SU-DHL-6 (cell line): ENCODE data around the gene STIMATE.

ENCODE experiments used
- H2AFZ ChIP-seq: fragments of 200-600 bp; sonication (generic); 2 replicates; pipeline ENCODE4 v1.6.1; 2014; ENCODE audit warnings: low read depth, mild to moderate bottlenecking, moderate library complexity, mixed read lengths, antibody characterized with exemption, low read length; ENCODE audit not compliant: severe bottlenecking
- H3F3A ChIP-seq: fragments of 200-600 bp; shearing (Covaris generic); 2 replicates; pipeline ENCODE4 v1.6.0; 2016; ENCODE audit warnings: antibody characterized with exemption, mild to moderate bottlenecking; ENCODE audit not compliant: insufficient read depth
- H3K27ac ChIP-seq: fragments of 200-600 bp; sonication (generic); 2 replicates; pipeline ENCODE4 v1.5.1; 2016; ENCODE audit warnings: low read depth, mild to moderate bottlenecking, low read length, moderate library complexity, mixed read lengths
- H3K27me3 ChIP-seq: fragments of 200-600 bp; sonication (generic), shearing (Covaris generic); 2 replicates; pipeline ENCODE4 v1.6.0; 2014; ENCODE audit warnings: mild to moderate bottlenecking, low read length
- H3K36me3 ChIP-seq: fragments of 200-600 bp; sonication (generic); 2 replicates; pipeline ENCODE4 v1.6.1; 2014; ENCODE audit warnings: mild to moderate bottlenecking, low read length, mixed read lengths
- H3K4me2 ChIP-seq: fragments of 300-600, 200-600 bp; shearing (Covaris generic), sonication (generic); 2 replicates; pipeline ENCODE4 v1.6.0; 2014; ENCODE audit warnings: low read length, low read depth, mild to moderate bottlenecking; ENCODE audit not compliant: poor library complexity, severe bottlenecking
- H3K4me3 ChIP-seq: fragments of 200-600 bp; sonication (generic); 2 replicates; pipeline ENCODE4 v1.5.1; 2014; ENCODE audit warnings: antibody characterized with exemption, low read length, mild to moderate bottlenecking, mixed read lengths; ENCODE audit not compliant: insufficient read depth, poor library complexity, severe bottlenecking
- H3K79me2 ChIP-seq: fragments of 200-600 bp; sonication (generic); 2 replicates; pipeline ENCODE4 v1.6.1; 2014; ENCODE audit warnings: mild to moderate bottlenecking, low read length, moderate library complexity; ENCODE audit not compliant: insufficient read depth
- H3K9ac ChIP-seq: fragments of 200-600 bp; sonication (generic); 2 replicates; pipeline ENCODE4 v1.7.0; 2014; ENCODE audit warnings: mild to moderate bottlenecking, low read length
- H3K9me2 ChIP-seq: fragments of 200-600 bp; sonication (generic); replicated peaks from 2 replicates; pipeline ENCODE4 v1.6.1; 2014; ENCODE audit warnings: low read length; ENCODE audit not compliant: insufficient read depth
- H3K9me3 ChIP-seq: fragments of 200-600 bp; sonication (generic); 2 replicates; pipeline ENCODE4 v1.6.1; 2014; ENCODE audit warnings: low read length, mixed read lengths; ENCODE audit not compliant: insufficient read depth
- H4K20me1 ChIP-seq: fragments of 200-600 bp; sonication (generic); 2 replicates; pipeline ENCODE4 v1.6.1; 2014; ENCODE audit warnings: low read depth, mild to moderate bottlenecking, antibody characterized with exemption, low read length, moderate library complexity, mixed read lengths
- EZH2phosphoT487 ChIP-seq: fragments of 200-600 bp; sonication (generic), shearing (Covaris generic); conservative IDR thresholded peaks from 2 replicates; pipeline ENCODE4 v1.6.1; 2018; ENCODE audit warnings: mild to moderate bottlenecking, antibody characterized with exemption, low read length, moderate library complexity, mixed read lengths
- TF ChIP-seq, protein P1 (sequence below): fragments of 200-600 bp; sonication (generic); IDR thresholded peaks from one replicate; pipeline ENCODE4 v1.5.1; 2017; ENCODE audit warnings: antibody characterized with exemption, mild to moderate bottlenecking, low read length, moderate library complexity; ENCODE audit not compliant: insufficient read depth, poor library complexity, severe bottlenecking

Gene STIMATE

DNA sequence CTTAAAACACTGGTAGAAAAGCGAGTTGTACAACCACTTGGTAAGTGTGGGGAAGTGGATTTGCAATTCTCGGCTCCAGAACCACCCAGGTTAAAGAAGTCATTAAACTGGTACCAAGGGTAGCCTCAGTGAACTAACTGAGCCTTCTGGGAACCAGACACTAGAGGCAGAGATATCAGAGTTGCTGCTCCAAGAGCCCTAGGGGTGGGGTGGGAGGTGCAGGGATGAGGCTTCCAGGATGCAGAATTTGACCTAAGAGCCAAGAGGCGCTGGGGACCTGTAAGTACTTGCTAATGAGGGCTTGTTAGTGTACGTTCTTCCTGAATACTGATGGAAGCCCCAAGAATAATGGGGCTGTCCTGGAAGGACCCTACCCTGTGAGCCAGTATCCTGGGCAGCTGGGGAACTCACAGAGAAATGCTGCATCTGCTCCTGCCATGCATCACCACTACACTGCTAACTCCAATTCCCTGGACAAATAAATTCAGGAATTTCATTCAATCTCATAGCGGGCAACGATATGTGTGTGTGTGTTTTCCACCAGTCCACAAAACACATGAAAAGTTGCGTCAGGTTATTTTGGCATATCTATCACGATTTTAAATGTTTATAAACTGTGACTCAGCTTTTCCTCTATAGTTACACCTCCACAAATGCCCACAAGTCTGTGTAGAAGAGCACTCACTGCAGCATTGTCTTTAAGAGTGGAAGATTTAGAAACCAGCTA, 23.8 kb downstream of the STIMATE start:
- no peaks in the 10 kb centered on the region for H3K79me2 ChIP-seq
- H3K36me3 ChIP-seq, result no peaks in the 10 kb centered on the region
- no peaks in the 10 kb centered on the region for H3K9me2 ChIP-seq
- H4K20me1 ChIP-seq, result no peaks in the 10 kb centered on the region
- H3K9ac ChIP-seq, result no peak overlapping the region
- no peaks in the 10 kb centered on the region for H3K9me3 ChIP-seq
- no peaks in the 10 kb centered on the region for H3K27me3 ChIP-seq
- no peak overlapping the region for H3K4me2 ChIP-seq
- no peak overlapping the region for H3K4me3 ChIP-seq
- H2AFZ ChIP-seq, result no peak overlapping the region
- H3F3A ChIP-seq, result no peaks in the 10 kb centered on the region
- no peak overlapping the region for H3K27ac ChIP-seq
- TF ChIP-seq, protein P1, sequence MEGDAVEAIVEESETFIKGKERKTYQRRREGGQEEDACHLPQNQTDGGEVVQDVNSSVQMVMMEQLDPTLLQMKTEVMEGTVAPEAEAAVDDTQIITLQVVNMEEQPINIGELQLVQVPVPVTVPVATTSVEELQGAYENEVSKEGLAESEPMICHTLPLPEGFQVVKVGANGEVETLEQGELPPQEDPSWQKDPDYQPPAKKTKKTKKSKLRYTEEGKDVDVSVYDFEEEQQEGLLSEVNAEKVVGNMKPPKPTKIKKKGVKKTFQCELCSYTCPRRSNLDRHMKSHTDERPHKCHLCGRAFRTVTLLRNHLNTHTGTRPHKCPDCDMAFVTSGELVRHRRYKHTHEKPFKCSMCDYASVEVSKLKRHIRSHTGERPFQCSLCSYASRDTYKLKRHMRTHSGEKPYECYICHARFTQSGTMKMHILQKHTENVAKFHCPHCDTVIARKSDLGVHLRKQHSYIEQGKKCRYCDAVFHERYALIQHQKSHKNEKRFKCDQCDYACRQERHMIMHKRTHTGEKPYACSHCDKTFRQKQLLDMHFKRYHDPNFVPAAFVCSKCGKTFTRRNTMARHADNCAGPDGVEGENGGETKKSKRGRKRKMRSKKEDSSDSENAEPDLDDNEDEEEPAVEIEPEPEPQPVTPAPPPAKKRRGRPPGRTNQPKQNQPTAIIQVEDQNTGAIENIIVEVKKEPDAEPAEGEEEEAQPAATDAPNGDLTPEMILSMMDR, result no peak
- no peak for TF ChIP-seq EZH2phosphoT487

DNA sequence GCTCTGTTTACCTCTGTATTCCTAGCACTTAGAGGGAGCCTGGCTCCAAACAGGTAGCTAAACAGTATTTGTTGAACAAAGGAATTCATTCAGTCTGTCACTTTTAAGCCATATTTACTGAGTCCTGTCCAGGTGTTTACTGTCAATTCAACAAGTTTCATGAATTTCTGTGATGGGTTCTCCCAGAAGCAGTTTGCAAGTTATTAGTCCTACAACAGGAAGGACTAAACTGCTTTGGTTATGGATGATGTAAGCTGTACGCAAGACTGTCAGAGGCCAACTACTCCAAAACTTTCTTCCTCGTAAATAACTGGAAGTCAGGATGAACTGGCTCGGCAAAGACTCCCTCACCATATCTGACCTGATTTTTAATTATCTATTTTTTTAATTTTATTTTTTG, 25.1 kb downstream of the STIMATE start:
- H3K9me2 ChIP-seq, result no peaks in the 10 kb centered on the region
- H3K9me3 ChIP-seq, result no peaks in the 10 kb centered on the region
- no peaks in the 10 kb centered on the region for H3F3A ChIP-seq
- H3K4me3 ChIP-seq, result no peak overlapping the region
- H3K36me3 ChIP-seq, result no peaks in the 10 kb centered on the region
- no peak overlapping the region for H2AFZ ChIP-seq
- no peak for TF ChIP-seq EZH2phosphoT487
- TF ChIP-seq, protein P1, result no peak
- H4K20me1 ChIP-seq, result no peaks in the 10 kb centered on the region
- no peak overlapping the region for H3K27ac ChIP-seq
- H3K9ac ChIP-seq, result no peak overlapping the region
- no peaks in the 10 kb centered on the region for H3K27me3 ChIP-seq
- no peak overlapping the region for H3K4me2 ChIP-seq
- no peaks in the 10 kb centered on the region for H3K79me2 ChIP-seq

DNA sequence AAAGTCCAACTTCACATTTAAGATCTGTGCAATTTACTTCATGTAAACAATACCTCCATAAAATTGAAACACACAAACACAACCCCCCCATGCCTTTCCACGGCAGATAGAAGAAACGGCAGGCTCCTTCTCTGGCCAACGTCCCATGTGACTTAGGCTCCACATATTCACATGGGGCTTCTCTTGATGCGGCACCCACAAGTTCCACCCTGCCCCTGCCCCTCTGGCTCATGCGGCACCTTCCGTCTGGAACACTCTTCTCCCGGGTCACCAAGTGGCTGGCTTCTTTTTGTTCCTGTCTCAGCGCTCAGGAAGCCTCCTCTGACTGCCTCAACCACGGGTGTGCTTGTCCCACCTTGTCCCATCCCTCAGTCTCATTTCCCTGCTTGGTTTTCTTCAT, 25.6 kb downstream of the STIMATE start:
- H3F3A ChIP-seq, result no peaks in the 10 kb centered on the region
- H3K4me3 ChIP-seq, result no peak overlapping the region
- H4K20me1 ChIP-seq, result no peaks in the 10 kb centered on the region
- H3K9ac ChIP-seq, result no peak overlapping the region
- H2AFZ ChIP-seq, result no peak overlapping the region
- H3K79me2 ChIP-seq, result no peaks in the 10 kb centered on the region
- no peaks in the 10 kb centered on the region for H3K9me2 ChIP-seq
- no peak overlapping the region for H3K27ac ChIP-seq
- no peak overlapping the region for H3K4me2 ChIP-seq
- H3K36me3 ChIP-seq, result no peaks in the 10 kb centered on the region
- H3K27me3 ChIP-seq, result no peaks in the 10 kb centered on the region
- TF ChIP-seq, protein P1, result no peak
- no peak for TF ChIP-seq EZH2phosphoT487
- no peaks in the 10 kb centered on the region for H3K9me3 ChIP-seq
